Endothelial cell of umbilical vein (primary cell): Measurements from ENCODE around the gene TMEM30B.

Experiments used
- CTCF ChIP-seq, 2 donors: IDR thresholded peaks; 1 replicate in 1 of 2; 2 replicates in 1 of 2; pipeline ENCODE4 v1.5.1; 2011; ENCODE audit warnings: low read length in 2 of 2, mild to moderate bottlenecking in 2 of 2, moderate library complexity in 2 of 2, control low read depth in 1 of 2, inconsistent platforms in 1 of 2, low read depth in 1 of 2; ENCODE audit not compliant: insufficient read depth in 1 of 2; ENCODE audit errors: extremely low read depth in 1 of 2
- EZH2 ChIP-seq: IDR thresholded peaks from 2 replicates; pipeline ENCODE4 v1.6.1; 2012; ENCODE audit warnings: borderline replicate concordance, low read depth, mild to moderate bottlenecking, moderate library complexity, low read length, inconsistent platforms; ENCODE audit not compliant: severe bottlenecking
- MYC ChIP-seq: IDR thresholded peaks from one replicate; pipeline ENCODE4 v1.6.1; 2011; ENCODE audit warnings: mild to moderate bottlenecking, low read depth, low read length
- POLR2A ChIP-seq: IDR thresholded peaks from 2 replicates; pipeline ENCODE4 v1.6.1; 2012; ENCODE audit warnings: low read depth, mild to moderate bottlenecking, control low read depth, low read length
- POLR2AphosphoS5 ChIP-seq: IDR thresholded peaks from 2 replicates; pipeline ENCODE4 v1.6.1; 2012; ENCODE audit warnings: low read depth, mild to moderate bottlenecking, control low read depth, low read length, moderate library complexity; ENCODE audit not compliant: insufficient read depth

GRCh38 chr14:61322011-61322798 is 41.1 kb upstream of the TMEM30B start:
- TF ChIP-seq CTCF (IDR thresholded peaks at IDR 0.05; ENCODE audit: extremely low read depth in 1 of 2, insufficient read depth in 1 of 2, low read depth in 1 of 2, low read length in 2 of 2) = no peak
- no peak for TF ChIP-seq MYC
- TF ChIP-seq POLR2A = no peak
- no peak for TF ChIP-seq EZH2
- TF ChIP-seq POLR2AphosphoS5 = no peak
